Transverse colon (tissue), 4 donors: Measurements from ENCODE around the gene DHX57. TPM values are rescaled to one million over a fixed set of nuclear protein-coding genes. Genes with fewer than 3 reads are reported as not detected.

Experiments used
- DNase-seq: peaks from one replicate; pipeline ENCODE4 v3.0.0-alpha.2; 2019
- H3K27ac ChIP-seq, 4 donors: fragments of 200-600 bp; sonication (generic); 2 replicates each; pipeline ENCODE4 v1.5.1; 2016 to 2018; ENCODE audit warnings: inconsistent platforms in 4 of 4
- H3K27me3 ChIP-seq: fragments of 200-600 bp; sonication (generic); 2 replicates; pipeline ENCODE4 v1.5.1; 2017; ENCODE audit warnings: inconsistent platforms
- H3K36me3 ChIP-seq, 4 donors: fragments of 200-600 bp; sonication (generic); 2 replicates each; pipeline ENCODE4 v1.5.1; 2017 to 2019; ENCODE audit warnings: inconsistent platforms in 4 of 4
- H3K4me1 ChIP-seq, 4 donors: fragments of 200-600 bp; sonication (generic); 2 replicates each; pipeline ENCODE4 v1.5.1; 2017 to 2020; ENCODE audit warnings: inconsistent platforms in 4 of 4
- H3K4me3 ChIP-seq, 4 donors: fragments of 200-600 bp; sonication (generic); 1 replicate in 1 of 4; 2 replicates in 3 of 4; pipeline versions ENCODE4 v1.5.1 to v1.6.1; 2017 to 2019; ENCODE audit warnings: inconsistent platforms in 4 of 4
- H3K9me3 ChIP-seq, 2 donors: fragments of 200-600 bp; sonication (generic); 2 replicates each; pipeline ENCODE4 v1.5.1; 2017 to 2019; ENCODE audit warnings: inconsistent platforms in 2 of 2
- EP300 ChIP-seq: sonication (generic); formaldehyde crosslinking; IDR thresholded peaks from one replicate; pipeline ENCODE4 v1.6.1; 2017; ENCODE audit warnings: antibody characterized with exemption, low read depth
- POLR2A ChIP-seq: fragments of 450-650 bp; IDR thresholded peaks from one replicate; pipeline ENCODE4 v1.6.1; 2016; ENCODE audit warnings: antibody characterized with exemption, mild to moderate bottlenecking, moderate library complexity
- POLR2AphosphoS5 ChIP-seq, 3 donors: sonication (generic); formaldehyde crosslinking; IDR thresholded peaks; one replicate each; pipeline ENCODE4 v1.6.1; 2016; ENCODE audit warnings: antibody characterized with exemption in 3 of 3
- WGBS, 2 donors: methylation state at CpG; one replicate each; pipeline ENCODE4 v1.1.5; 2018; ENCODE audit warnings: low coverage in 1 of 2; 5-methylcytosine and 5-hydroxymethylcytosine counted together
- in situ Hi-C, 4 donors: fragments of 200-750 bp; cut with MboI; loops; one replicate each; pipeline versions ENCODE4 v1.15.0 to v1.15.1; 2017; ENCODE audit warnings: low sequenced_read_pairs in 3 of 4, low pct_ligation_motif_present in 1 of 4, low pct_unique_long_range_greater_than_20kb in 1 of 4
- intact Hi-C: fragments of 100-400 bp; cut with DNase I; formaldehyde crosslinking; loops from one replicate; pipeline ENCODE4 v1.15.1; 2023; ENCODE audit warnings: low total_unique reads
- total RNA-seq, 4 donors: library from RNA; depleted of rRNA; stranded (reverse); fragments of >200 nt; gene quantifications; one replicate each; pipeline ENCODE4 v1.1.0, GENCODE V29; 2016
- TF ChIP-seq, protein P1 (sequence below), 5 experiments: fragments of 200-600 bp in 3 of 5; fragments of 450-650 bp in 2 of 5; sonication (generic) in 3 of 5; IDR thresholded peaks; 1 replicate in 2 of 5; 2 replicates in 3 of 5; pipeline ENCODE4 v1.5.1; 2016 to 2017; ENCODE audit warnings: antibody characterized with exemption in 5 of 5, inconsistent platforms in 3 of 5, mild to moderate bottlenecking in 2 of 5, moderate library complexity in 1 of 5

Gene DHX57
- total RNA-seq, 4 donors from 2014 or later, result 1.5 to 29.7 (median 10.6) TPM

GRCh38 chr2:38754049-38754448 is 121.7 kb downstream of the DHX57 start:
- H3K4me3 ChIP-seq, result peak overlapping the region in 2 of 4 donors; percentile 4 to 27
- intact Hi-C loops (no loop called here), in situ Hi-C loops (no loop called here)
- H3K36me3 ChIP-seq, result peaks cover 0 to 7% (median under 1%) of the 10 kb centered on the region in 4 donors
- peak overlapping the region in 1 of 4 donors; percentile 11 for H3K27ac ChIP-seq
- TF ChIP-seq POLR2AphosphoS5 (IDR thresholded peaks at IDR 0.05), result no peak
- TF ChIP-seq, protein P1, sequence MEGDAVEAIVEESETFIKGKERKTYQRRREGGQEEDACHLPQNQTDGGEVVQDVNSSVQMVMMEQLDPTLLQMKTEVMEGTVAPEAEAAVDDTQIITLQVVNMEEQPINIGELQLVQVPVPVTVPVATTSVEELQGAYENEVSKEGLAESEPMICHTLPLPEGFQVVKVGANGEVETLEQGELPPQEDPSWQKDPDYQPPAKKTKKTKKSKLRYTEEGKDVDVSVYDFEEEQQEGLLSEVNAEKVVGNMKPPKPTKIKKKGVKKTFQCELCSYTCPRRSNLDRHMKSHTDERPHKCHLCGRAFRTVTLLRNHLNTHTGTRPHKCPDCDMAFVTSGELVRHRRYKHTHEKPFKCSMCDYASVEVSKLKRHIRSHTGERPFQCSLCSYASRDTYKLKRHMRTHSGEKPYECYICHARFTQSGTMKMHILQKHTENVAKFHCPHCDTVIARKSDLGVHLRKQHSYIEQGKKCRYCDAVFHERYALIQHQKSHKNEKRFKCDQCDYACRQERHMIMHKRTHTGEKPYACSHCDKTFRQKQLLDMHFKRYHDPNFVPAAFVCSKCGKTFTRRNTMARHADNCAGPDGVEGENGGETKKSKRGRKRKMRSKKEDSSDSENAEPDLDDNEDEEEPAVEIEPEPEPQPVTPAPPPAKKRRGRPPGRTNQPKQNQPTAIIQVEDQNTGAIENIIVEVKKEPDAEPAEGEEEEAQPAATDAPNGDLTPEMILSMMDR (IDR thresholded peaks at IDR 0.05), result no peak
- no peaks in the 10 kb centered on the region for H3K9me3 ChIP-seq
- no peaks in the 10 kb centered on the region for H3K27me3 ChIP-seq
- DNase-seq, result no peak
- peaks cover 6 to 17% (median 11%) of the 10 kb centered on the region in 4 donors for H3K4me1 ChIP-seq

DNA sequence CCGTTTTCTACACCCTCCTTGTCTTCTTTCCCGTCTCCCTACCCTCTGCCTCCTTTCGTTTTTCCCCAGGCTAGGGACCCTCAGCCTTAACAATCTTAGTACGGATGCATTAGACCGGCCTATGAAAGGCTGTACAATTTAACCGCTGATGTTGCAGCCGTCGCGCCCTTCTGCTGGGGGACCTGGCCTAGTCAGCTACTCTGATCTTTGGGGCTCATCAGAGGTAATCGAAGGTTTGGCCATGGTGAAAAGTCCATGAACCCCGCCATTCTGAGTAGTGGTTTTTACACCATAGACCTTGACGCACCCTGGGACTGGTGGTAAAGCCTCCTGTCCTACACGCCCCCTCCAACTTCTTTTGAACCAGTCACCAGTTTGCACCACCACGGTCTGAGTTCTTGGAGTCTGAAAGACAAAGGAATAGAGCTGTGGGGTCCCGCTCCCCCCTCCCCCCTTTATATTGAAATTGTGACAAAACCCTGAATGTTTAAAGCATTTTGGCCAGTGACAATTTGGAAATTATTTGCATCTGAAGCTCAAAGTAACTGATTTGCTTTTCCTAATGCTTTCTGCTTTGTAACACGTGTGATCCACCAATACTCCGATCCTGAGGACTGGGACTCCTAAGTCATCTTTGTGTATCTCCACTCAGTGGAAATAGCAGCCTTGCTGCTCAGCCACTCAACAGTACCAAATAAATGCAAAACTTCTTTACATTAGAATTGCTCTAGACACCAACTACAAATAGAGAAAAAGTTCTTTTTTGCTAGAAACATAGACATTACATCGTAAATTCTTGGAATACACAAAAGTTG is 123.9 kb downstream of the DHX57 start:
- intact Hi-C loops, result no loop called here

DNA sequence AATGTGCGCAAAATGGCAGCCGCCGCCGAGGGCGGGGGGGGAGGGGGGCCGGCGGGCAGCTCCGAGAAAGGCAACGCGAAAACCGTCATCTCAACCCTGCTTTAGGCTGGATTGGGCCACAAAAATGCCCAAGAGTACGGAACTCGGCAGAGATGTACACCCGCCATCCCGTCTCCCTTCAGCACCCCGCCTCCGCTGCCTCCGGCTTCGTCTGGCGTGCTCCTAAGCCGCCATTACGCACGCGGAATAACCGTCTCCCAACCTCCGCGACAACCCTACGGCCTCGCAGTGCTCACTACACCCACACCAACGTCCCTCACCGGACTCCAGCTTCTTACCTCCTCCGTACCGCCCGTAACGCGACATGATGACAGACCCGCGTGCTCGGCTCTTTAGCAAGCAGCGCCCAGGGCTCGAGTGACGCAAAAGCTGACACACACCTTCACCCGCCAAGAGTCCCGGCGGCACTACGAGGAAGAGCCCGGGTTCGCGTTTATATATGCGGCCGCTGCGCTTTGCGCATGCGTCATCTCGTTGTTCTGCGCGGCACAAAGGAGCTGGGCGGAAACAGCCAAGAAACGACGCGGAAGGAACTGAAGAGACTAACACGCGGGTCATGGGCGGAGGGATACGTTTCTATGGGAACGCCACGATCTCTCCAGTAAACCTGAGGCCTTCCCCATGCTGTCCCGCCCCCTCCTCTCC is 124.7 kb downstream of the DHX57 start, which contains the start of gene SRSF7:
Gene SRSF7 (minus strand): TSS at position 471 of the 705 bp plus-strand sequence. CDS start 105 bp downstream, at position 366.
- peaks cover 22 to 45% (median 36%) of the 10 kb centered on the region in 4 donors for H3K4me1 ChIP-seq
- WGBS, 2 donors, result 0 to 1% methylated on average over 17 to 68 of the region's 68 CpGs
- in situ Hi-C loops, result no loop called here

More for the DNA sequence above, 123.9 kb downstream of the DHX57 start:
- WGBS, 2 donors, result 20 to 39% methylated on average over 5 to 18 of the region's 18 CpGs
- in situ Hi-C loops, result no loop called here
- Histone ChIP-seq H3K27ac (peak overlapping the region; percentile 97 to 99 (median 98)), H3K4me1 (peaks cover 20 to 39% (median 32%) of the 10 kb centered on the region in 4 donors), H3K27me3 (no peaks in the 10 kb centered on the region), H3K4me3 (peak overlapping the region; percentile 22 to 90 (median 76)), H3K36me3 (peaks cover 0 to 27% (median 12%) of the 10 kb centered on the region in 4 donors), H3K9me3 (no peaks in the 10 kb centered on the region)
- no peak for DNase-seq
- TF ChIP-seq POLR2AphosphoS5 (IDR thresholded peaks at IDR 0.05) (no peak), EP300 (no peak), POLR2A (no peak)
- TF ChIP-seq, protein P1 (IDR thresholded peaks at IDR 0.05), result no peak

More for the DNA sequence above, 124.7 kb downstream of the DHX57 start, which contains the start of gene SRSF7:
- H3K27ac ChIP-seq, result peak within 1 kb of the TSS; percentile 97 to 99 (median 98)
- H3K4me3 ChIP-seq, result peak within 1 kb of the TSS; percentile 75 to 90 (median 78)
- H3K9me3 ChIP-seq, result no peaks in the 10 kb centered on the region
- H3K36me3 ChIP-seq, result peaks cover 0 to 34% (median 16%) of the 10 kb centered on the region in 4 donors
- H3K27me3 ChIP-seq, result no peaks in the 10 kb centered on the region
- intact Hi-C loops, result no loop called here
- TF ChIP-seq POLR2A (peak; percentile 100), EP300 (peak; percentile 43), POLR2AphosphoS5 (IDR thresholded peaks at IDR 0.05) (peak; percentile 100)
- TF ChIP-seq, protein P1 (IDR thresholded peaks at IDR 0.05), result peak in 3 of 5 experiments; percentile 15 to 22 (median 17)
- peak; percentile 97 for DNase-seq
